Caco-2 (cell line): Measurements from ENCODE around the gene CDC6. TPM values are rescaled to one million over a fixed set of nuclear protein-coding genes. Genes with fewer than 3 reads are reported as not detected.
A peak's percentile ranks its signal among the peaks of the same experiment; 100 is the strongest.

Experiments used
- BruUV-seq: library from RNA; stranded (reverse); fragments of 400-500 nt; replicated peaks from 2 replicates; lab custom pipeline; 2021; lab: Mats Ljungman, UMichigan
- CTCF ChIA-PET: fragments of 300-600 bp; sonication (Branson Sonifier 250); formaldehyde crosslinking; loops from one replicate; lab custom pipeline; 2022; ENCODE audit warnings: antibody characterized with exemption; lab: Charles Lee
- POLR2A ChIA-PET: fragments of 300-600 bp; sonication (Branson Sonifier 250); formaldehyde crosslinking; loops from one replicate; lab custom pipeline; 2022; ENCODE audit warnings: antibody characterized with exemption; lab: Charles Lee
- DNase-seq, 2 experiments: peaks; one replicate each; pipeline versions ENCODE4 v3.0.0 to v3.0.0-alpha.2; 2020 to 2022
- H3K27me3 ChIP-seq: replicated peaks from 2 replicates; pipeline ENCODE4 v1.6.0; 2011; ENCODE audit warnings: low read length; ENCODE audit not compliant: control insufficient read depth, insufficient read depth
- H3K36me3 ChIP-seq: 2 replicates; pipeline ENCODE4 v1.5.1; 2011; ENCODE audit warnings: low read length; ENCODE audit not compliant: control insufficient read depth, insufficient read depth
- H3K4me1 ChIP-seq: fragments of 250-450 bp; sonication (Bioruptor Pico); 2 replicates; pipeline ENCODE4 v1.5.1; 2020; ENCODE audit warnings: mild to moderate bottlenecking
- H3K4me3 ChIP-seq: 2 replicates; pipeline ENCODE4 v1.5.1; 2011; ENCODE audit warnings: low read depth, mild to moderate bottlenecking, control low read depth, low read length
- H3K9me3 ChIP-seq: fragments of 250-450 bp; sonication (Bioruptor Pico); 2 replicates; pipeline ENCODE4 v1.5.1; 2020; ENCODE audit warnings: mild to moderate bottlenecking, moderate library complexity
- H3K27ac Mint-ChIP-seq: one replicate; pipeline ENCODE4 v1.8.0; 2022; ENCODE audit warnings: mixed read lengths; ENCODE audit not compliant: unreplicated experiment
- H3K27me3 Mint-ChIP-seq: one replicate; pipeline ENCODE4 v1.8.0; 2022; ENCODE audit warnings: mixed read lengths; ENCODE audit not compliant: insufficient read depth, unreplicated experiment
- H3K36me3 Mint-ChIP-seq: one replicate; pipeline ENCODE4 v1.8.0; 2022; ENCODE audit warnings: mild to moderate bottlenecking, mixed read lengths; ENCODE audit not compliant: insufficient read depth, unreplicated experiment
- H3K4me1 Mint-ChIP-seq: one replicate; pipeline ENCODE4 v1.8.0; 2022; ENCODE audit warnings: low read depth, mixed read lengths; ENCODE audit not compliant: unreplicated experiment
- H3K4me3 Mint-ChIP-seq: one replicate; pipeline ENCODE4 v1.8.0; 2022; ENCODE audit warnings: mild to moderate bottlenecking, moderate library complexity, mixed read lengths; ENCODE audit not compliant: unreplicated experiment
- H3K9me3 Mint-ChIP-seq: one replicate; pipeline ENCODE4 v1.8.0; 2022; ENCODE audit warnings: mixed read lengths; ENCODE audit not compliant: unreplicated experiment
- intact Hi-C: fragments of 100-400 bp; cut with micrococcal nuclease; formaldehyde crosslinking; loops from one replicate; pipeline ENCODE4 v1.10.0; 2022; ENCODE audit not compliant: unreplicated experiment
- total RNA-seq: library from RNA; stranded (reverse); gene quantifications from 2 replicates; pipeline ENCODE4 v1.2.3, GENCODE V29; 2022
- TF ChIP-seq, protein P1 (sequence below), 2 experiments: fragments of 200-600 bp in 1 of 2; IDR thresholded peaks; 1 replicate in 1 of 2; 2 replicates in 1 of 2; pipeline versions ENCODE4 v1.5.1 to v1.8.0; 2011 to 2022; ENCODE audit warnings: antibody characterized with exemption in 1 of 2, control low read depth in 1 of 2, inconsistent platforms in 1 of 2, low read depth in 1 of 2, low read length in 1 of 2, mild to moderate bottlenecking in 1 of 2, moderate library complexity in 1 of 2; ENCODE audit not compliant: insufficient read depth in 1 of 2, severe bottlenecking in 1 of 2, unreplicated experiment in 1 of 2

The CDC6 gene
- total RNA-seq, 1 experiment from 2014 or later, result 96.4 TPM

DNA sequence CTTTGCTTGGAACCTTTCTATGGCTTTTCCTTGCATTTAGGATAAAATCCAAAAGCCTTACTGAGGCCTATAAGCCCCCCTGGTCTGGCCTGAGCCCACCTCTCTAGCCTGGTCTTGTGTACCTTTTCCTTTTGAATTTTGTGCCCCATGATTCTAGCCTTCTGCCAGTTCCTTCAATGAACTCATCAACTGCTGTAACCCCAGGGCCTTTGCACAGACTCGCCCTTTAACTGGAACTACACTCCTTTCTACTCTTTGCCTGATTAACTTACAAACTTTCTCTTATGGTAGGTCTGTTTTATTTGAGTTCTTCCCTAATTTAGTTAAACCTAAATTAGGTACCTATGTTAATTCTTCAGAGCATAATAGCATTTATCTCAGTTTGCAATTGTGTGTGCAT, 52.6 kb downstream of the CDC6 start:
- Mint-ChIP-seq H3K36me3 (peaks cover 30% of the 10 kb centered on the region), H3K27me3 (no peaks in the 10 kb centered on the region), H3K27ac (peak overlapping the region; percentile 50), H3K9me3 (no peaks in the 10 kb centered on the region), H3K4me3 (peak overlapping the region; percentile 89), H3K4me1 (peaks cover 23% of the 10 kb centered on the region)
- H3K4me3 ChIP-seq, result peak overlapping the region; percentile 80; the same call in 1 of the 2 replicates
- H3K36me3 ChIP-seq, result no peaks in the 10 kb centered on the region
- no peaks in the 10 kb centered on the region for H3K9me3 ChIP-seq
- DNase-seq, result no peak
- intact Hi-C loops, result no loop called here
- H3K4me1 ChIP-seq, result peaks cover 29% of the 10 kb centered on the region
- ChIA-PET CTCF (interaction anchor here (0.6 to 1.1 kb wide), 3 partner anchors 21 to 23 kb away, joined by 4 to 9 read pairs (median 5); no protein-coding TSS in a partner anchor), POLR2A (interaction anchor here (1.0 kb wide), 1 partner anchor 22 kb away, joined by 4 read pairs; no protein-coding TSS in a partner anchor)
- TF ChIP-seq, protein P1, sequence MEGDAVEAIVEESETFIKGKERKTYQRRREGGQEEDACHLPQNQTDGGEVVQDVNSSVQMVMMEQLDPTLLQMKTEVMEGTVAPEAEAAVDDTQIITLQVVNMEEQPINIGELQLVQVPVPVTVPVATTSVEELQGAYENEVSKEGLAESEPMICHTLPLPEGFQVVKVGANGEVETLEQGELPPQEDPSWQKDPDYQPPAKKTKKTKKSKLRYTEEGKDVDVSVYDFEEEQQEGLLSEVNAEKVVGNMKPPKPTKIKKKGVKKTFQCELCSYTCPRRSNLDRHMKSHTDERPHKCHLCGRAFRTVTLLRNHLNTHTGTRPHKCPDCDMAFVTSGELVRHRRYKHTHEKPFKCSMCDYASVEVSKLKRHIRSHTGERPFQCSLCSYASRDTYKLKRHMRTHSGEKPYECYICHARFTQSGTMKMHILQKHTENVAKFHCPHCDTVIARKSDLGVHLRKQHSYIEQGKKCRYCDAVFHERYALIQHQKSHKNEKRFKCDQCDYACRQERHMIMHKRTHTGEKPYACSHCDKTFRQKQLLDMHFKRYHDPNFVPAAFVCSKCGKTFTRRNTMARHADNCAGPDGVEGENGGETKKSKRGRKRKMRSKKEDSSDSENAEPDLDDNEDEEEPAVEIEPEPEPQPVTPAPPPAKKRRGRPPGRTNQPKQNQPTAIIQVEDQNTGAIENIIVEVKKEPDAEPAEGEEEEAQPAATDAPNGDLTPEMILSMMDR (IDR thresholded peaks at IDR 0.05; ENCODE audit: insufficient read depth in 1 of 2, low read depth in 1 of 2, low read length in 1 of 2, severe bottlenecking in 1 of 2, unreplicated experiment in 1 of 2), result no peak
- no TSS peak for BruUV-seq
- no peaks in the 10 kb centered on the region for H3K27me3 ChIP-seq

DNA sequence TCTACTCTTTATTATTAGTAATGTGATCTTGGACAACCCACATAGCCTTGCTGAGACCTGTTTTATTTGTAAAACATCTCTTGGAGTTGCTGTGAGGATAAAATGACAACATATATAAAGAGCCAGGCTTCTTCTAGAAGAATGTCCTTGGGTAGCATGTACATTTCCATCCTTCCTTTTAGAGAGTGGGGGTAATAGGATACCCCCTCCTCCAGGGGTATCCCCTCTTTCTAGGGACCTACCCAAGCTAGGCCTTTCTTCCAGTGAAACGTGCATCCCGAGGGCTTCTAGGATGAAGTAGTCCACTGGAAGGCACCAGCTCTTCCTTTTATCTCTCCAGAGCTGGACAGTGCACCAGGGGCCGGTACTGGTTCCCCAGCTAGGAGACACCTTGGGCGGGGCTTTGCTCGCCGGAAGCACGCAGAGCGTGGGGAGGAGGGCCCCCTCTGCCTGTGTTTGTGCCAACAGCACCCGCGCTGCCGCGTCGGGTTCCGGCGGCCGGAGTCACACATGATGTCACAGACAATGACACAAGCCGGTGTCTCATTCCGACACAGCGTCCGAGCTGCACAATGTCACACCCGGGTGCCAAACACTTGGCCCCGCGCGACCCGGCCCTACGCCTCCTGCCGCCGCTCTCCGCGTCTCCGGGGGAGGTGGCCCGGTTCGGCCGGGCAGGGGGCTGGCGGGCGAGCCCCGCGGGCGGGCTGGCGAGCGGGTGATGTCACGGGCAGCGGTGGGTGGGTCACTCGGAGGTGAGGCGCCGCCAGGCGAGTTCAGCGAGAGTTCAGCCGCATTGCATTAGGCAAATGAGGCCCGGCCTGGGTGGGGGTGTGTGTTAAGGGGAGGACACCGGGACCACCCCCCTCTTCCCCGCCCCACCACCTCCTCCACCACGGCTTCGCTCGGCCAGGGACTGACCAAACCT, 53.5 kb downstream of the CDC6 start:
- CTCF ChIA-PET, result interaction anchor here (0.5 to 2.4 kb wide), 9 partner anchors 14 to 140 kb away, joined by 3 to 15 read pairs (median 4); partner anchors contain the start of gene WIPF2
- H3K4me1 ChIP-seq, result peaks cover 34% of the 10 kb centered on the region
- H3K4me3 Mint-ChIP-seq, result peak overlapping the region; percentile 89
- POLR2A ChIA-PET, result interaction anchor here (0.7 to 1.0 kb wide), 2 partner anchors 21 to 25 kb away, joined by 4 read pairs; no protein-coding TSS in a partner anchor
- H3K27ac Mint-ChIP-seq, result peak overlapping the region; percentile 50
- peak; percentile 92 to 93 for DNase-seq
- no peaks in the 10 kb centered on the region for H3K36me3 ChIP-seq
- TF ChIP-seq, protein P1 (IDR thresholded peaks at IDR 0.05; ENCODE audit: insufficient read depth in 1 of 2, low read depth in 1 of 2, low read length in 1 of 2, severe bottlenecking in 1 of 2, unreplicated experiment in 1 of 2), result peak in 1 of 2 experiments; percentile 15
- no peaks in the 10 kb centered on the region for H3K27me3 Mint-ChIP-seq
- H3K27me3 ChIP-seq, result no peaks in the 10 kb centered on the region
- intact Hi-C loops, result loop anchor here (1.0 kb wide), 1 partner anchor 23 kb away; no protein-coding TSS in a partner anchor
- BruUV-seq, result no TSS peak
- H3K9me3 ChIP-seq, result no peaks in the 10 kb centered on the region
- peak overlapping the region; percentile 80 for H3K4me3 ChIP-seq
- H3K9me3 Mint-ChIP-seq, result no peaks in the 10 kb centered on the region
- peaks cover 38% of the 10 kb centered on the region for H3K36me3 Mint-ChIP-seq
- H3K4me1 Mint-ChIP-seq, result peaks cover 27% of the 10 kb centered on the region

DNA sequence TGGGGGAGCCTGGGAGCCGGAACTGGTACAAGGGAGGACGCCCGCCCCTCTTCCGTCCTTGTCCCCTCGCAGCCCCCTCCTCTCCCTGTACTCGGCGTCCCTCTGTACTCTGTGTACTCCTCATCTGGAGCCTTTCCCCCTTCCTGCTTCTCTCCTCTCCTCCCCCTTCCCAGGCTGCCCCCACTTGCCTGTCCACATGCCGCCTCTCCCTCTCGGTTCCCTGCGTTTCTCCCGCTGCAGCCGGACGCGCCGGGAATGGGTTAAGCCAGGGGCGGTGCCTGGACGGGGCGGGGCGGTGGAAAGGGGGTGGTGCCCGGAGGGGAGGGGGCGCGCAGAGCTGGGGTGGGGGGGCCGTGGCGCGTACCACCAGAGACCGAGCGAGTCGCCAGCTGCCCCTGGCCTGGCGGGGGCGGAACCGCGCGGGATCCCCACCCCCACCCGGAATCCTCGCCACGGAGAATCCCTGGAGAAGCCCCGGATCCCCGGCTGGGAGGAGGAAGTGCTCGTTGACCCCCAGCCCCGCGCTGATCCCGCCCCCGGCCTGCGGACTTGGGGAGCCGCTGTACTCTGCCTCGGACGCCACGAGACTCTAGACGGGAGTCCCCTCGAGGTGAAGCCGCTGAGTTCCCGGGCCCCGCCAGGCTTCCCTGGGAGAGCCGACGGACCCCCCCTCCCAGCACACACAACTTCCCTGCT, 54.3 kb downstream of the CDC6 start:
- Histone ChIP-seq H3K9me3 (no peaks in the 10 kb centered on the region), H3K4me3 (peak overlapping the region; percentile 80), H3K36me3 (no peaks in the 10 kb centered on the region), H3K27me3 (no peaks in the 10 kb centered on the region), H3K4me1 (peaks cover 42% of the 10 kb centered on the region)
- intact Hi-C loops, result loop anchor here (1.0 kb wide), 1 partner anchor 24 kb away; no protein-coding TSS in a partner anchor
- Mint-ChIP-seq H3K4me3 (peak overlapping the region; percentile 89), H3K36me3 (peaks cover 41% of the 10 kb centered on the region), H3K27me3 (no peaks in the 10 kb centered on the region), H3K9me3 (no peaks in the 10 kb centered on the region), H3K4me1 (peaks cover 34% of the 10 kb centered on the region), H3K27ac (peak overlapping the region; percentile 50)
- DNase-seq, result peak; percentile 88 to 89
- POLR2A ChIA-PET, result no interaction called here
- CTCF ChIA-PET, result interaction anchor here (0.7 to 2.4 kb wide), 7 partner anchors 13 to 123 kb away, joined by 3 to 15 read pairs (median 4); partner anchors contain the start of genes TOP2A and WIPF2
- TF ChIP-seq, protein P1 (IDR thresholded peaks at IDR 0.05; ENCODE audit: insufficient read depth in 1 of 2, low read depth in 1 of 2, low read length in 1 of 2, severe bottlenecking in 1 of 2, unreplicated experiment in 1 of 2), result no peak
- no TSS peak for BruUV-seq
